Trophoblast cell (in vitro differentiated cells and primary cell): ENCODE data around the gene RHOU.

ENCODE experiments used
- DNase-seq, 2 donors: peaks; one replicate each; pipeline ENCODE4 v3.0.0-alpha.2; 2016
- H2AFZ ChIP-seq: 2 replicates; pipeline ENCODE4 v1.6.1; 2013; ENCODE audit warnings: low read length, moderate library complexity, mild to moderate bottlenecking; ENCODE audit not compliant: insufficient read depth, poor library complexity
- H2AK5ac ChIP-seq: 2 replicates; pipeline ENCODE4 v1.6.1; 2013; ENCODE audit warnings: mild to moderate bottlenecking, low read length
- H2BK120ac ChIP-seq: 2 replicates; pipeline ENCODE4 v1.6.1; 2013; ENCODE audit warnings: low read length, mild to moderate bottlenecking, moderate library complexity; ENCODE audit not compliant: insufficient read depth, poor library complexity
- H2BK12ac ChIP-seq: 2 replicates; pipeline ENCODE4 v1.6.1; 2013; ENCODE audit warnings: mild to moderate bottlenecking, low read length, moderate library complexity
- H2BK5ac ChIP-seq: 2 replicates; pipeline ENCODE4 v1.6.1; 2013; ENCODE audit warnings: low read length, low read depth, moderate library complexity, mild to moderate bottlenecking; ENCODE audit not compliant: poor library complexity
- H3K14ac ChIP-seq: 2 replicates; pipeline ENCODE4 v1.6.1; 2013; ENCODE audit warnings: mild to moderate bottlenecking, low read length
- H3K18ac ChIP-seq: 2 replicates; pipeline ENCODE4 v1.6.1; 2013; ENCODE audit warnings: mild to moderate bottlenecking, low read length
- H3K23ac ChIP-seq: 2 replicates; pipeline ENCODE4 v1.6.1; 2013; ENCODE audit warnings: low read length
- H3K27ac ChIP-seq: 2 replicates; pipeline ENCODE4 v1.5.1; 2013; ENCODE audit warnings: low read depth, mild to moderate bottlenecking, inconsistent platforms, low read length, moderate library complexity
- H3K27me3 ChIP-seq: 2 replicates; pipeline ENCODE4 v1.6.1; 2013; ENCODE audit warnings: inconsistent platforms, mild to moderate bottlenecking, low read length, moderate library complexity; ENCODE audit not compliant: insufficient read depth
- H3K36me3 ChIP-seq, 2 experiments: 1 replicate in 1 of 2; 2 replicates in 1 of 2; pipeline ENCODE4 v1.6.1; 2013; ENCODE audit warnings: low read length in 2 of 2, mild to moderate bottlenecking in 2 of 2, moderate library complexity in 1 of 2; ENCODE audit not compliant: insufficient read depth in 2 of 2, control insufficient read depth in 1 of 2
- H3K4ac ChIP-seq: 2 replicates; pipeline ENCODE4 v1.6.1; 2013; ENCODE audit warnings: low read depth, mild to moderate bottlenecking, low read length, moderate library complexity
- H3K4me1 ChIP-seq, 2 experiments: 1 replicate in 1 of 2; 2 replicates in 1 of 2; pipeline ENCODE4 v1.6.1; 2013; ENCODE audit warnings: low read length in 2 of 2, mild to moderate bottlenecking in 2 of 2, moderate library complexity in 1 of 2; ENCODE audit not compliant: insufficient read depth in 2 of 2, control insufficient read depth in 1 of 2
- H3K4me2 ChIP-seq: 2 replicates; pipeline ENCODE4 v1.6.1; 2013; ENCODE audit warnings: inconsistent platforms, mild to moderate bottlenecking, low read length, moderate library complexity
- H3K4me3 ChIP-seq: 2 replicates; pipeline ENCODE4 v1.5.1; 2013; ENCODE audit warnings: mild to moderate bottlenecking, low read depth, low read length, inconsistent platforms
- H3K79me1 ChIP-seq: one replicate; pipeline ENCODE4 v1.6.1; 2013; ENCODE audit warnings: low read length
- H3K79me2 ChIP-seq: 2 replicates; pipeline ENCODE4 v1.6.1; 2013; ENCODE audit warnings: low read length, mild to moderate bottlenecking; ENCODE audit not compliant: control insufficient read depth, insufficient read depth, poor library complexity
- H3K9ac ChIP-seq: 2 replicates; pipeline ENCODE4 v1.6.1; 2013; ENCODE audit warnings: mild to moderate bottlenecking, low read length
- H3K9me3 ChIP-seq: 2 replicates; pipeline ENCODE4 v1.6.1; 2013; ENCODE audit warnings: low read depth, mild to moderate bottlenecking, control low read depth, inconsistent platforms, low read length; ENCODE audit not compliant: insufficient read depth
- H4K12ac ChIP-seq: 2 replicates; pipeline ENCODE4 v1.6.1; 2013; ENCODE audit warnings: low read depth, mild to moderate bottlenecking, low read length, moderate library complexity
- H4K8ac ChIP-seq: 2 replicates; pipeline ENCODE4 v1.6.1; 2013; ENCODE audit warnings: low read depth, mild to moderate bottlenecking, low read length, moderate library complexity
- H4K91ac ChIP-seq: one replicate; pipeline ENCODE4 v1.6.1; 2013; ENCODE audit warnings: low read depth, mild to moderate bottlenecking, low read length, moderate library complexity
- WGBS: extraction: QIAGEN DNeasy Blood & Tissue Kit; methylation state at CpG from one replicate; pipeline ENCODE4 v1.1.7; 2013; ENCODE audit warnings: missing lambda C conversion rate; ENCODE audit not compliant: insufficient read length, insufficient coverage; ENCODE audit errors: extremely low coverage; 5-methylcytosine and 5-hydroxymethylcytosine counted together

RHOU gene

GRCh38 chr1:228745497-228745896 lies 10.2 kb downstream of the RHOU start:
- Histone ChIP-seq H3K14ac (no peak overlapping the region), H2BK5ac (no peak overlapping the region), H3K4me1 (peaks cover 10 to 20% of the 10 kb centered on the region in 2 experiments), H4K12ac (no peak overlapping the region), H2AFZ (no peak overlapping the region), H4K91ac (no peak overlapping the region), H3K18ac (no peak overlapping the region), H3K23ac (no peak overlapping the region), H3K36me3 (peaks cover 22 to 43% of the 10 kb centered on the region in 2 experiments), H3K9ac (no peak overlapping the region), H3K4ac (no peak overlapping the region), H2BK12ac (no peak overlapping the region), H2BK120ac (no peak overlapping the region), H3K4me3 (no peak overlapping the region), H3K27me3 (no peaks in the 10 kb centered on the region), H4K8ac (no peak overlapping the region), H3K27ac (no peak overlapping the region), H2AK5ac (no peak overlapping the region), H3K4me2 (no peak overlapping the region), H3K9me3 (no peaks in the 10 kb centered on the region), H3K79me2 (peaks cover 3% of the 10 kb centered on the region), H3K79me1 (peaks cover 14% of the 10 kb centered on the region)
- peak in 1 of 2 donors; percentile 57 for DNase-seq
- no CpG with 5 or more reads among the region's 4 CpGs for WGBS

- no peak overlapping the region for H2BK5ac ChIP-seq
- H3K79me2 ChIP-seq = no peaks in the 10 kb centered on the region
- no peak overlapping the region for H3K9ac ChIP-seq
- no peak overlapping the region for H2BK120ac ChIP-seq
- H3K4me1 ChIP-seq = peaks cover 6 to 22% of the 10 kb centered on the region in 2 experiments
- H3K23ac ChIP-seq = no peak overlapping the region
- H3K4ac ChIP-seq = no peak overlapping the region
- no peak overlapping the region for H2AFZ ChIP-seq
- peaks cover 13% of the 10 kb centered on the region for H3K79me1 ChIP-seq
- H4K8ac ChIP-seq = no peak overlapping the region
- peak overlapping the region; percentile 53 for H3K27ac ChIP-seq
- no peak overlapping the region for H2BK12ac ChIP-seq
- no peak overlapping the region for H2AK5ac ChIP-seq
- H3K14ac ChIP-seq = no peak overlapping the region
- no peak overlapping the region for H3K18ac ChIP-seq
- no peaks in the 10 kb centered on the region for H3K27me3 ChIP-seq
- H4K12ac ChIP-seq = no peak overlapping the region
- DNase-seq = peak; percentile 87 to 94
- peaks cover 16 to 29% of the 10 kb centered on the region in 2 experiments for H3K36me3 ChIP-seq
- no peak overlapping the region for H3K4me3 ChIP-seq
- no peak overlapping the region for H3K4me2 ChIP-seq
- H3K9me3 ChIP-seq = no peaks in the 10 kb centered on the region
- peak overlapping the region; percentile 36 for H4K91ac ChIP-seq
- WGBS = no CpG with 5 or more reads among the region's 3 CpGs
Measured at GRCh38 chr1:228747301-228747935, 12.1 kb downstream of the RHOU start.

GRCh38 chr1:228748029-228748428 lies 12.8 kb downstream of the RHOU start:
- Histone ChIP-seq H2BK5ac (peak overlapping the region; percentile 33), H3K4me2 (no peak overlapping the region), H3K36me3 (peaks cover 11 to 24% of the 10 kb centered on the region in 2 experiments), H3K79me2 (no peaks in the 10 kb centered on the region), H3K9me3 (no peaks in the 10 kb centered on the region), H3K27me3 (no peaks in the 10 kb centered on the region), H3K4me1 (peaks cover 6 to 21% of the 10 kb centered on the region in 2 experiments), H3K79me1 (peaks cover 13% of the 10 kb centered on the region), H3K23ac (no peak overlapping the region), H2AFZ (no peak overlapping the region), H3K14ac (no peak overlapping the region), H3K18ac (no peak overlapping the region), H4K12ac (no peak overlapping the region), H2BK12ac (peak overlapping the region; percentile 30), H3K9ac (no peak overlapping the region), H4K91ac (peak overlapping the region; percentile 21), H3K4me3 (no peak overlapping the region), H3K27ac (peak overlapping the region; percentile 36), H2AK5ac (no peak overlapping the region), H3K4ac (no peak overlapping the region), H4K8ac (no peak overlapping the region), H2BK120ac (peak overlapping the region; percentile 46)
- DNase-seq = no peak
- WGBS = no CpG with 5 or more reads among the region's 2 CpGs

GRCh38 chr1:228748431-228748830 lies 13.2 kb downstream of the RHOU start:
- peak overlapping the region; percentile 9 for H2BK120ac ChIP-seq
- no peak overlapping the region for H4K12ac ChIP-seq
- H3K14ac ChIP-seq = no peak overlapping the region
- no peak overlapping the region for H3K4me3 ChIP-seq
- no peaks in the 10 kb centered on the region for H3K9me3 ChIP-seq
- H4K91ac ChIP-seq = peak overlapping the region; percentile 21
- H3K4me2 ChIP-seq = no peak overlapping the region
- peaks cover 13% of the 10 kb centered on the region for H3K79me1 ChIP-seq
- no peaks in the 10 kb centered on the region for H3K27me3 ChIP-seq
- H3K27ac ChIP-seq = peak overlapping the region; percentile 5
- H3K4me1 ChIP-seq = peaks cover 6 to 21% of the 10 kb centered on the region in 2 experiments
- H3K9ac ChIP-seq = no peak overlapping the region
- no peaks in the 10 kb centered on the region for H3K79me2 ChIP-seq
- no CpG with 5 or more reads among the region's 3 CpGs for WGBS
- peak; percentile 32 to 58 for DNase-seq
- H2BK12ac ChIP-seq = no peak overlapping the region
- no peak overlapping the region for H2AFZ ChIP-seq
- no peak overlapping the region for H4K8ac ChIP-seq
- no peak overlapping the region for H3K18ac ChIP-seq
- H3K4ac ChIP-seq = no peak overlapping the region
- H2BK5ac ChIP-seq = no peak overlapping the region
- H3K23ac ChIP-seq = no peak overlapping the region
- peaks cover 8 to 20% of the 10 kb centered on the region in 2 experiments for H3K36me3 ChIP-seq
- no peak overlapping the region for H2AK5ac ChIP-seq
